22Rv1 (cell line): ENCODE data around the gene TMEM132D.

Experiments
- CTCF ChIP-seq: fragments of 450-650 bp; IDR thresholded peaks from 2 replicates; pipeline ENCODE4 v1.5.1; 2017; ENCODE audit warnings: mild to moderate bottlenecking
- ZFX ChIP-seq: fragments of 450-650 bp; IDR thresholded peaks from 2 replicates; pipeline ENCODE4 v1.6.1; 2017; ENCODE audit warnings: antibody characterized with exemption, borderline replicate concordance

DNA sequence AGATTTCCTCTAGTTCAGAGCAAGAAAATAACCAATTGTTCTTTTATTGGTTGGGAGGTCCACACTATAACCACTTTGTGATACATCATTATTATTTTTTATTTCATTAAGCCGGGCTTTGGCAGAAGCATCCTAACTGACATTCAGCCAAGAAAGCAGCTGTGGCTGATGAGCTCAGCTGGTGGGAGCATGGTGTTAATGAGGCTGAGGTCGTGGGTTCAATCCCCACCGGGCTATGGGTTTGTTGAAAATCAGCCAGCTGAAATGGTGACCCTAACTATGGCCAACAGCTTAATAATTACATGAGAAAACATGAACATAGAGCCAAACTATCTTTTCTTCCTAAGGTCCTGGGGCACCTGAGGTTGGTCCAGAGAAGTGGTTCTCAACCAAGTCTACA lies 672.3 kb downstream of the TMEM132D start:
- no peak for TF ChIP-seq CTCF
- no peak for TF ChIP-seq ZFX
